NOMO-1 treated with dmso at 0.1 percent for 144 hours (cell line): ENCODE results near the gene ARHGAP4.

Source experiments
- DNase-seq: peaks from one replicate; lab custom pipeline; 2025; ENCODE audit not compliant: unreplicated experiment; lab: John Stamatoyannopoulos, UW

ARHGAP4 gene

GRCh38 chrX:153869473-153870287 is 56.4 kb downstream of the ARHGAP4 start:
- no peak for DNase-seq

DNA sequence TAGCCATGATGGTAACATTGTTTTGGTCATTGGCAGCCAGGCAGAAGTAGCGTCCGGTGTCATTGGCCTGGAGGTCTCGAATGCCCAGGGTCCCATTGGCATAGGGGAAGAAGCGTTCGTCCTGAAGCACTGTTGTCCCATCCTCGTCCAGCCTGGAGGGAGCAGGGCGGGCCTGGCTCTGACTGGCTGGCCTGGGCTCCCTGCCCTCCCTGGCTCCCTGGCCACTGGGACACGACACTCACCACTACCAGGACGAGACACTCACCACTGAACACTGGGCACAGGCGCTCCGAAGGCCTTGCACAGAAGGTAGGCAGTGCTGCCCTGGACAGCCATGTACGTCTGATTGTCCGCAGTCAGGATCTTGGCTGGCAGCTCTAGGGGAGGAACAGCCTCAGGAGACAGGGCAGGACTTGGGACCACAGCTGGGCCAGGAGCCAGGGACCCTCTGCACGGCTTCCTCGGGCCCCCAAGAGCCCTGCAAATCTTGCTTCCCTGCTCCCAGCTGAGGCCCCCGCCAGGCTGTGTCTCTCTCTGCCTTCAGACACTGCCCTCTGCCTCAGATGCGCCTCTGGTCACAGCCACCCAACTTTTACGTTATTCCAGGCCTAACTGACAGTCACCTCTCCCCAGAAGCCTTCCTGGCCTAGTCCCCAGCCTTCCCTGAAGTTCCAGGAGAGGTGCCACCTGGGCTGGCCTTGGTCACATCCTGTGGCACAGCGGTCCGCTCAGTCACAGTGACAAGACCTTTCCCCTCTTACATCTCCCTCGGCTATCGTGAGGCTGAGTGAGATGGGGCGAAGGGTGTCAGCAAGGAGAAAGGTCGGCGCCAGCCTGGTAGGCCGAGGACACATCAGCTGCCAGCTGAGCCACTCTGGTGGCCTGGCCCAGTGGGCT is 57.2 kb downstream of the ARHGAP4 start:
- no peak for DNase-seq

- no peak for DNase-seq
Observed at GRCh38 chrX:153867671-153868070, 58.4 kb downstream of the ARHGAP4 start.

GRCh38 chrX:153867139-153867538 is 58.9 kb downstream of the ARHGAP4 start:
- DNase-seq = no peak

DNA sequence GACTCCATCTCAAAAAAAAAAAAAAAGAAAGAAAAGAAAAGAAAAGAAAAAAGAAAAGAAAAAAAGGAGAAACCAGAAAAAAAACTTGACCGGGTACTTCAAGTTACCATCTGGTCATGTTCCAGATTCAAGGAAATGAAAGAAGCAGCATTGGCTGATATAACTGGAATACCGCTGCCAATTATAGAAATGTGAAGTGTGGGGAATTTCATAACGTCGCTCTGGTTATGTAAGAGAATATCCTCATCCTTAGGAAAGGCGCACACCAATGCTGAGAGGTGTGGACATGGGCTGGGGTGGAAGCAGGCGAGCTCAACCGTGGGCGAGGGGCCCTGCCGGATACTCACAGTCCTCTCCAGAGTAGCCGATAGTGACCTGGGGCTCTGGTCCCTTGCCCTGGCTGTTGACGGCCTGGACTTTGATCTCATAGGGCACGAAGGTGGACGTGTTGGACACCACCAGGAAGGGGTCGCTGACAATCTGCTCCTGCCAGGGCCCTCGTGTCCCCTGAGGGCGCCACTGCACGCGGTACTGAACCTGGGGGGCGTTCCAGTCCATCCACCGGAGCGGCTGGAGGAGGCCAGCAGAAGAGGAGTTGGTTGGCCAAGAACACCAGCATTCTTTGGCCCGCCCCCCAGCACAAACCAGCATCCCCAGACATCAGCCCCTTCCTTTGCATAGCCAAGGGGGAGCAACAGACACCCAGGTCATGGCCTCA is 59.6 kb downstream of the ARHGAP4 start:
- no peak for DNase-seq

DNA sequence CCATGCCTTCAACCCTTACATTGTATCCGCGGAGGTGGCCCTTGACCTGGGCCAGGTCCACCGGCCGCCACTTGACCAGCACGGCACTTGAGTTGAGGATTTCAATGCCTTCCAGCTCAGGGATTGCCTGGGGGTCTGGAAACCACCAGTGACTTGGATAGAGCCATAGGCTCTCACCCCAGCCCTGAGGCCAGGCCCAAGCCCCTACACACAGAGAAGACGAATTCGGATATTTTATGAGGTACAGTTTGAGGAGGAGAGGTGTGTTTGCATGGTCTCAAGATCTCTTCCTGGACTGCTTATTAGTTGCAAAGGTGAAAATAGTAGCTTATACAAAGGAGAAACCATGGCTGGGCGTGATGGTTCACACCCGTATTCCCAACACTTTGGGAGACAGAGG is 60.4 kb downstream of the ARHGAP4 start:
- no peak for DNase-seq

GRCh38 chrX:153865321-153865580 is 60.8 kb downstream of the ARHGAP4 start:
- DNase-seq = no peak

DNA sequence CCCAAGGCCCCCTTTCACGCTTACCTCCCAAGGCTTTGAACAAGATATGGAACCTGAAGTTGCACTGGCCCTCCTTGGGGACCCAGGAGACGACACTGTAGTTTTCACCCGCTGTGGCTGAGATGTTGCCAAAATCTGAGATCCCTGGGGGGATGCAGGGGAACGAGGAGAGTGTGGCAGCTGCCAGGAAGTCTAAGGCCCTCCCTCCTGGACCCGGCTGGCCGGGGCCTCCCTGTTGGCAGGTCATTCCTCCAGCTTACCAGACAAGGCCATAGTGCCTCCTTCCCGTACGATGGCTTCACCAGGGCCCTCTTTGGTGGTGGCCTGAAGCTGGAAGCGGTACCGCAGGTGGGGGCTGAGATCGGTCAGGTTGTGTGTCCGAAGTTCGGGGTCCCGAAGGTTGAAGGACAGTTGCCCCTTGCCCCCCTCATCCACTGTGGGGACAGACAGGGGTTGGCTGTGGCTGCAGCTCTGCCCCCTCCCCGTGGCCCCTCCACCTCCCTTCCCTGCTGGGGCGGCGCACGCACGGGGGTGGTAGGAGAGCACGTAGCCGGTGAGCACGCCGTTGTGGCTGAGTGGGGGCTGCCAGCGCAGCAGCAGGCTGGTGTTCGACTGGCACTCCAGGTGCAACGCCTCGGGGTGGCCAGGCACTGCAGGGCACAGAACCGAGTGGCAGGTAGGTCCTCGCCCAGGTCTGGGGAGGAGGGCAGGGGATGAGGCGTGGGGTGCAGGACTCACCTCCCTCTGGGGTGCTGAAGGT is 61.3 kb downstream of the ARHGAP4 start:
- DNase-seq = no peak

DNA sequence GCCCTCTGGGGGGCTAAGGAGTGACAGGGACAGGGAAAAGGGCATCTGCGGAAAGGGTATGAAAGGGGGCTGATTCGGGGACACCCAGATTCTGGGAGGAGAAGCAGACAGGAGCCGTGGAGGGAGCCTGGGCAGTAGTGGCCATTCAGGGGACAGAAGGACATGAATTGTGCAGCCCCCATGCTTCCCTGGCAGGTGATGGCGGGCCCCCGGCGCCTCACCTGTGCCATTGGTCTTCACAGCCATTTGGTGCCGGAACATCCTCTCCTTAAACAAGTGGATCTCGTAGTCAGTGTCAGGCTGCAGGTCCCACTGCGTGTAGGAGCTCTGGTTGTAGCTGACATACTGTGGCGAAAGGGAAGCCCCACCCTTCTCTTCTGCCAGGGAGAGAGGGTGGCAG is 62.0 kb downstream of the ARHGAP4 start:
- DNase-seq = no peak

DNA sequence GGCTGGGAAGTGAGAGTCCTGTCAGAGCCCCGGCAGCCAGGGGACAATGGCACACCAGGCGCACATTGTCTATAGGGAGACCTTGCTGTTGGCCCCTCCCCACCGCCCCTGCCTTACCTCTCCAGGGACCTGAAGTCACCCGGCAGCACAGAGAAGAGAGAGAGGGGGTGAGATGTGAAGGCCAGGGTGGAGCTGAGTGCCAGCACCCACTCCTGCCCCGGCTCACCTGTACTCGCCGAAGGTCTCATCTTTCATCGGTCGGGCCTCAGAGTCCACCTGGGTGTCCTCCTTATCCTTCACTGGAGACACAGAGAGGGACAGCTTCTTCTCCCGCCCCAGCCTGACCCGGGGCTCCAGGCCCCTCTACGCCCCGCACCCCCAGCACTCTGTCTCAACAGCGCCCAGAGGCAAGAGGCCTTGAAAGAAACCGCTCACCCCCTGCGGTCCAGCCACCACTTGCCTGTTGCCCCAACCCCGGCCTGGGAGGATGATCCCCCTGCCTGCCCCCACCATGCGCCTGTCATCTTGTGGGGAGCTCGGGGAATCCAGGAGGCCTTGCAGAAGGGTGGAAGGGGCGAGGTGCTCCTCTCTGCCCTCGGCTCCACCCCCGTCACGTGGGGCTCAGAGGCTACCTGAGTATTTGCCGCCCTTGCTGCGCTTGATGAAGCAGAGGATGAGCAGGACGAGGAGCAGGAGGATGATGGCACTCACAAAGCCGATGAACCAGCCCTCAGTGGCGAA is 62.6 kb downstream of the ARHGAP4 start:
- DNase-seq = no peak

DNA sequence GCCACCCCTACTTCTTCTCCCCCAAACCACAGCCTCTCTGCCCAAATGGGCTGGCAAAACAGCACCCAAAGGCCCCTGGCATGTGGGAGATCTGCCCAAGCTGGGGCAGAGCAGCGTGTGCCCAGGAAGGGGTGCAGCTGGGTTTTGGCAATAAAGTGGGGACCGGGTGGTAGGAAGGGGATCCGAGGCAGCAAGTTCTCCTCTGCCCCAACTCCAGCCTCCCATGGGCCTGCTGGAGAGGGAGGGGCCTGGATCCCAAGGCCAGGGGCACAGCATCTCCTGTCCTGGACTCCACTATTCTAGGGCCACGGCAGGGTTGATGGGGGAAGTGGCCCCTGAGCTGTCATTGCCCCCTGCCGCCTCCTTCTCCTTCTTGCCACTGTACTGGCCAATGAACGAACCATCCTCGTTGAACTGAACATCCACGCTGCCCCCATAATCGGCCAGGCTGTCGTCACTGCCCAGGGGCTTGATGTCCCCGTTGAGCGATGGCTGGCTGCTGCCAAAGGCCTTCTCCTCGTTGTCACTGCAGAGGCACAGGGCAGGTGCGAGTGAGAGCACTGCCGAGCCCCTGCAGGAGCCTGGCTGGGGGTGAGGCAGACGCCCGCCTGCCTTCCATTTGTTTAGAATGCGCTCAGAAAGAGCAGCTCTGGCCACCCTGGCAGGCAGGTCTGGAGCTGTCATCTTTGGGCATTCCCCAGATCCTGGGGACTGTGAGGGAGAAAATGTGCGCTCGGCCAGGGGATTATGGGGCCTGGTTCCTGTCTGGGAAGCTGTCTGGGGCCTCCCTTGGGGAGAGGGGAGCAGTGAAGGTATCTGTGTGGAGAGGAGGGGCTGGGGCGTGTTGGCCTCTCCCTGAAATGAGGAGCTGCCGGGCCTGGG is 63.5 kb downstream of the ARHGAP4 start:
- no peak for DNase-seq

DNA sequence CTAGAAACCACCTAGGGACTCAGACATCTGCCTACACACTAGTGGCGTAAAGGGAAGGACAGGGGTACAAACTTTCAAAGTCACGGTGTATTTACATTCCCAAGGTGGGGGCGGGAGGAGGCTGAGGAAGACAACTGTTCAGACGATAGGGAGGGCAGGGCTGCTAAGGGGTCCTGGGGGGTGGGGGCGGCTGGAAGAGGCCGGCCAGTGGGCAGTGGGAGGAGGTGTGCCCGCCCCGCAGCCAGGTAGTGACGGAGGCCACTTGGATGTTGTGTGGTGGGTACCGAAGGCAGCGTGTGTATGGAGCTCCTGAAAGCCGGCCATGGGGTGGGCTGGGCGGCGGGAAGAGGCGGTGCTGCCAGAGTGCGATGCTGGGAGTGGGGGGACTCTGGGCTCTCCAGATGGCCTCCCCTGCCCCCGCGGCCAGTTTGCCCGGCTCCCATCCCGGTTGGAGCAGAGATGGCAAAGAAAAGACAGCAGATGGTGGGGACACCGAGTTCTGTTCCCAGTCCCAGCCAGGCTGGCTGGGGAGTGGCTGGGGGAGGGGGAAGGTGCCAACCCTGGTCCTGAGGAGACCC is 64.2 kb downstream of the ARHGAP4 start:
- DNase-seq = no peak

DNA sequence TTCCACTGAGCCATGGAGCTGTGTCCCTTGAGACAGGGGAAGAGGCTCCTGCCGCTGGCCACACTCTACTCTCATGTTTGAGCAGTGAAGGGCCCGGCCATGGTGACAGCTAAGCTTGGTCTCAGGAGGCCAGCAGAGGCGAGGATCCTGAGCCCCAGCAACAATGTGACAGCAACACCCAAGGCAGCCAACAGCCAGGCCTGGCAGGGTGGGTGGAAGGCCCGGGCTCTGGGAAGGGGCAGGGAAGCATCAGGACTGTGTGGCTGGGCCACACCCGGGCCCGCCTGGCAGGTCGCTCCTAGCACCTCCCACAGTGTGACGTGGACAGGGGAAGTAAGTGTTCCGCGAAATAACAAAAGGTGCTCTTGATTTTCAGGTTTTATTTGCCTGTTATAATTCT is 64.9 kb downstream of the ARHGAP4 start:
- DNase-seq = no peak
